ENCODE measurements around the gene PDPK1.

DNA sequence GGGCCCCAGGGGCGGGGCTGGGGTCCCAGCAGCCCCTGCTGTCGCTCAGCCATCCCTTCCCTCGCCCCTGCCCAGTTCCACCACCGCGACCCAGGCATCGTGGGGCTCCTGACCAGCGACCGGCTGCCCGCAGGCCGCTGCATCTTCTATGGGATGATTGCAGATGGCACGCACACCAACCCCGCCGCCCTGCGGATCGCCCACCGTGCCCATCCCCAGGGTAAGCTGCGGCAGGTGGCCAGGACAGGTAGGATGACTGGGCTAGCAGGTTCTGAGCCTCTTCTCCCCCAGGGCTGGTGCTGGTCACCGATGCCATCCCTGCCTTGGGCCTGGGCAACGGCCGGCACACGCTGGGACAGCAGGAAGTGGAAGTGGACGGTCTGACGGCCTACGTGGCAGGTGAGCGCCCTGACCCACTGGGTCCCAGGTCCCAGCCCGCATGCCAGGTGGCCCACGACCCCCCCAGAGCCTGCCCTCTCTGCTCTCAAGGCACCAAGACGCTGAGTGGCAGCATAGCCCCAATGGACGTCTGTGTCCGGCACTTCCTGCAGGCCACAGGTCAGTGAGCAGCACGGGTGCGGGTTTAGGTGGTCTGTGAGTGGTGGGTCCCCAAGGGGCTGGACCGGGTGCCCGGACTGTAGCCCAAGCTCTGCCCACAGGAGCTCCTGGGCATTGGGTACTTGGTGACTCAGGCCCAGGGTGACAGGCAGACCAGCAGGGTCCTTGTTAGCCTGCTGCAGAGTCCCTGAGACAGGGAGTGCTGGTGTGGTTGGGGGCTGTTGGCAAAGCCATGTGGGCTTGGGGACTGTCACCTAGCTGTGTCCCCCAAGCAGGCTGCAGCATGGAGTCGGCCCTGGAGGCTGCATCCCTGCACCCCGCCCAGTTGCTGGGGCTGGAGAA, 9.4 kb upstream of the PDPK1 start:
- TF ChIP-seq GATA3 (IDR thresholded peaks at IDR 0.05; ENCODE audit: low read depth, low read length) (no peak), GATA2 (IDR thresholded peaks at IDR 0.05; ENCODE audit: low read depth, low read length) (no peak)

Measured in SH-SY5Y (cell line).